Gastrocnemius medialis (tissue), 4 donors: ENCODE results near the gene RBMS3.

Experiments
- CTCF ChIP-seq, 5 experiments: fragments of 450-650 bp in 3 of 5; fragments of 200-600 bp in 2 of 5; sonication (generic) in 2 of 5; IDR thresholded peaks in 4 of 5; conservative IDR thresholded peaks in 1 of 5; 1 replicate in 4 of 5; 2 replicates in 1 of 5; pipeline ENCODE4 v1.5.1; 2016 to 2019; ENCODE audit warnings: antibody characterized with exemption in 5 of 5, mild to moderate bottlenecking in 3 of 5, moderate library complexity in 3 of 5
- POLR2A ChIP-seq, 2 donors: fragments of 450-650 bp; IDR thresholded peaks; one replicate each; pipeline ENCODE4 v1.6.1; 2017; ENCODE audit warnings: antibody characterized with exemption in 2 of 2, mild to moderate bottlenecking in 2 of 2, moderate library complexity in 2 of 2

DNA sequence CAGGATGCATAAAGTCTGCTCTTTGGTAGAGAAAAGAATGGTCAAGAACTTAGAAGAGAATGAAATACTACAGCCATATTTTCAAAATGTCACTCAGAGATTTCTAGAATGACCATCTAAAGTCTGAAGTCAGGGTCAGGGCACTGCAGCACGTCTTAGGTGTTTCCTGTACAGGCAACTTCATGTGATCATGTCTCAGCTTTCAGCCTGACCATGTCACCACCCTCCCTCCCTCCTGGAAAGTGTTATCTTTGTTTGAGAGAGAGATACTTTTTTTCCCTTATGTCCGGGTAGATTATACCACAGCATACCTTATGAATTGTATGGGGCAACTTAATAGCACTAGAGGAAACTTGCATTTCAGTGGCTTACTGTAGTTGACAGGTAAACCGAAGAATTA lies 767.6 kb downstream of the RBMS3 start:
- TF ChIP-seq POLR2A (IDR thresholded peaks at IDR 0.05) (no peak), CTCF (IDR thresholded peaks at IDR 0.05 in 4 of 5, conservative IDR thresholded peaks at IDR 0.05 in 1 of 5) (no peak)
